Lung (tissue), 12 donors: ENCODE data around the gene STOML3. TPM values are rescaled to one million over a fixed set of nuclear protein-coding genes. Genes with fewer than 3 reads are reported as not detected.

Experiments used
- ATAC-seq: fragments of 200-7000 bp; cut with Tn5 transposase; one replicate; pipeline ENCODE4 v1.9.1; 2020; ENCODE audit warnings: moderate number of reproducible peaks; ENCODE audit not compliant: insufficient read depth, low FRiP score
- DNase-seq, 3 donors: peaks; one replicate each; pipeline ENCODE4 v3.0.0-alpha.2; 2013 to 2017
- H3K27ac ChIP-seq, 2 donors: one replicate each; pipeline ENCODE4 v1.5.1; 2013; ENCODE audit warnings: mild to moderate bottlenecking in 2 of 2, moderate library complexity in 2 of 2, control low read depth in 1 of 2, inconsistent platforms in 1 of 2, low read depth in 1 of 2, low read length in 1 of 2
- H3K27me3 ChIP-seq, 3 donors: one replicate each; pipeline ENCODE4 v1.5.1; 2013; ENCODE audit warnings: low read length in 2 of 3; ENCODE audit not compliant: control insufficient read depth in 3 of 3, insufficient read depth in 3 of 3
- H3K36me3 ChIP-seq, 4 donors: one replicate each; pipeline ENCODE4 v1.5.1; 2013; ENCODE audit warnings: low read length in 4 of 4, mild to moderate bottlenecking in 1 of 4, moderate library complexity in 1 of 4; ENCODE audit not compliant: control insufficient read depth in 4 of 4, insufficient read depth in 4 of 4
- H3K4me1 ChIP-seq, 5 donors: one replicate each; pipeline ENCODE4 v1.5.1; 2013; ENCODE audit warnings: low read length in 5 of 5, mild to moderate bottlenecking in 2 of 5, moderate library complexity in 1 of 5; ENCODE audit not compliant: control insufficient read depth in 5 of 5, insufficient read depth in 5 of 5
- H3K4me3 ChIP-seq: one replicate; pipeline ENCODE4 v1.5.1; 2013; ENCODE audit warnings: mild to moderate bottlenecking, control low read depth, moderate library complexity
- H3K9ac ChIP-seq, 2 donors: one replicate each; pipeline ENCODE4 v1.5.1; 2013; ENCODE audit warnings: low read length in 2 of 2, control low read depth in 1 of 2; ENCODE audit not compliant: insufficient read depth in 1 of 2
- H3K9me3 ChIP-seq, 4 donors: one replicate each; pipeline ENCODE4 v1.5.1; 2013; ENCODE audit warnings: low read length in 3 of 4, mild to moderate bottlenecking in 1 of 4, moderate library complexity in 1 of 4; ENCODE audit not compliant: control insufficient read depth in 4 of 4, insufficient read depth in 3 of 4
- WGBS, 2 donors: extraction: QIAGEN DNeasy Blood & Tissue Kit; methylation state at CpG; one replicate each; pipeline ENCODE4 v1.1.7; 2013; 5-methylcytosine and 5-hydroxymethylcytosine counted together
- polyA plus RNA-seq, 2 donors: library from polyadenylated mRNA; stranded (reverse); fragments of 200-250 nt; gene quantifications; one replicate each; pipeline ENCODE4 v1.2.1, GENCODE V29; 2013
- total RNA-seq, 2 donors: library from RNA; depleted of rRNA in 1 of 2; stranded (reverse); fragments of >200 nt in 1 of 2; gene quantifications; one replicate each; pipeline ENCODE4 v1.2.1, GENCODE V29; 2014 to 2021
- TF ChIP-seq, protein P1 (sequence below): IDR thresholded peaks from 2 replicates; pipeline ENCODE4 v1.5.1; 2012; ENCODE audit warnings: mild to moderate bottlenecking; ENCODE audit errors: control extremely low read depth, extremely low read depth
- donor health status: control.
- donor health status: control.
- donor health status: Bipolar disorder and iron deficiency.
- donor health status: healthy.
- donor health status: DM: yes; HTN: yes; CAD: no.

The STOML3 gene
- total and polyA plus RNA-seq, 4 donors: 2.0 to 9.8 (median 4.5) TPM

DNA sequence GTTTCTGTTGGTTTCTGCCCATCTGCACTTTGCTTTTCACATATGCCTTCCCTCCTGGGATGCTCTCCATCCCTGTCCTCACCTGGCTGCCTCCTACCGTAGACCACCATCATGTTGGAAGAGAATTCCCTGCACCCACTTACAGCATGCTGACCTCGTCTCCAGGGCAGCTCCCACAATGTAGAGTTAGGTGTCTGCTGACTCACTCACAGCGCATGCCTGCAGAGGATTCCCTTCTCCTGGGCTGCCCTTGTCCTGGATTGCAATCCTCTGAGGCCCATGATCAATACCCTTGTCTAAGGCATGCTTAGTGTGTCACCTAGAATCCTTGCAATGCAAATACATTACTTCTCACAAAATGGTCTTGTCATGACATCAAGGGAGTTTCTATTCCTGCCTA lies 43.6 kb downstream of the STOML3 start:
- TF ChIP-seq, protein P1, sequence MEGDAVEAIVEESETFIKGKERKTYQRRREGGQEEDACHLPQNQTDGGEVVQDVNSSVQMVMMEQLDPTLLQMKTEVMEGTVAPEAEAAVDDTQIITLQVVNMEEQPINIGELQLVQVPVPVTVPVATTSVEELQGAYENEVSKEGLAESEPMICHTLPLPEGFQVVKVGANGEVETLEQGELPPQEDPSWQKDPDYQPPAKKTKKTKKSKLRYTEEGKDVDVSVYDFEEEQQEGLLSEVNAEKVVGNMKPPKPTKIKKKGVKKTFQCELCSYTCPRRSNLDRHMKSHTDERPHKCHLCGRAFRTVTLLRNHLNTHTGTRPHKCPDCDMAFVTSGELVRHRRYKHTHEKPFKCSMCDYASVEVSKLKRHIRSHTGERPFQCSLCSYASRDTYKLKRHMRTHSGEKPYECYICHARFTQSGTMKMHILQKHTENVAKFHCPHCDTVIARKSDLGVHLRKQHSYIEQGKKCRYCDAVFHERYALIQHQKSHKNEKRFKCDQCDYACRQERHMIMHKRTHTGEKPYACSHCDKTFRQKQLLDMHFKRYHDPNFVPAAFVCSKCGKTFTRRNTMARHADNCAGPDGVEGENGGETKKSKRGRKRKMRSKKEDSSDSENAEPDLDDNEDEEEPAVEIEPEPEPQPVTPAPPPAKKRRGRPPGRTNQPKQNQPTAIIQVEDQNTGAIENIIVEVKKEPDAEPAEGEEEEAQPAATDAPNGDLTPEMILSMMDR: no peak
- H3K27me3 ChIP-seq: no peaks in the 10 kb centered on the region
- H3K9ac ChIP-seq: no peak overlapping the region
- ATAC-seq (no peak), DNase-seq (no peak)
- no peak overlapping the region for H3K27ac ChIP-seq
- no peaks in the 10 kb centered on the region for H3K4me1 ChIP-seq
- H3K9me3 ChIP-seq: peaks cover 0 to 3% (median 0%) of the 10 kb centered on the region in 4 donors
- whole genome bisulfite sequencing, 2 donors: 76 to 87% methylated on average over 3 of the region's 3 CpGs
- H3K4me3 ChIP-seq: no peak overlapping the region
- no peaks in the 10 kb centered on the region for H3K36me3 ChIP-seq

DNA sequence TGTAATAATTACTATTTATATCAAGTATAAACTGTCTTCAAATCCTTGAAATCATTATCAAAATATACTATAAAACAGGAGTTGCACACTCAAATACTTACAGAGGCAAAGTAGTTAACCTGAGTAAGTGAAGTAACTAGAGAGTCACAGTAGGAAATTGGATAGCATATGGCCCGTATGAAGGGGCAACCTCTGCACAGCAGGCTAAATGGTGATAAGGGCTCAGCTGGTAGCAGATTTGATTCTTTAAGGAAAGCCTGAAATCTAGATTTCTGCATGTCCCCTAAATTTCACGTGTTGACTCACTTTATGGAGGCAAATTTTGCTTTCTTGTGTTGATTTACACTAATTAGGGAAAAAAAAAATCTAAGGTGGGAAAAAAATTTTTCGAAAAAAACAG lies 46.4 kb downstream of the STOML3 start:
- H3K27me3 ChIP-seq: no peaks in the 10 kb centered on the region
- 53 to 55% methylated on average over 3 of the region's 3 CpGs for WGBS, 2 donors
- H3K27ac ChIP-seq: no peak overlapping the region
- no peaks in the 10 kb centered on the region for H3K36me3 ChIP-seq
- TF ChIP-seq, protein P1: no peak
- DNase-seq: no peak
- H3K9ac ChIP-seq: no peak overlapping the region
- no peak overlapping the region for H3K4me3 ChIP-seq
- H3K9me3 ChIP-seq: peaks cover 0 to 5% (median 0%) of the 10 kb centered on the region in 4 donors
- no peak for ATAC-seq
- H3K4me1 ChIP-seq: no peaks in the 10 kb centered on the region

DNA sequence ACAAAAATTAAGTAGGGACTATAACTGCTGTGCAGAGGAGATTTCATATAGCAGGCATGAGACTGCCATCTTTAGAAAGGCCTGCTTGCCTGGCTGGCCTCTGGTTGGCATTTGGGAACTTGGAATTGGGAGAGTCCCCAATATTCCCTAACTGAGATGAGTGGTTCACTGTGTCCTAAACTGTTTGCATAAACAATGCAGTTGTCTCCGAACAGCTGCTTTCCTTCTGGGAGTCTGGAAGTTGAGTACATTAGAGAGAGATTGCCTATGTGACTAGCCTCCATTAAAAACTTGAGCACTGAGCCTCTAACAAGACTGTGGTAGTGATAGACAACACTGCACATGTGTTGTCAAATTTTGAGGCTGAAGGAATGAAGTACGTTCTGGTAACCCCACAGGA lies 47.4 kb downstream of the STOML3 start:
- no peak for ATAC-seq
- 77 to 79% methylated on average over 2 of the region's 2 CpGs for WGBS, 2 donors
- peak in 1 of 3 donors; percentile 46 for DNase-seq
- Histone ChIP-seq H3K36me3 (no peaks in the 10 kb centered on the region), H3K4me1 (no peaks in the 10 kb centered on the region), H3K27ac (no peak overlapping the region), H3K27me3 (no peaks in the 10 kb centered on the region), H3K4me3 (no peak overlapping the region), H3K9ac (no peak overlapping the region), H3K9me3 (peaks cover 0 to 2% (median 0%) of the 10 kb centered on the region in 4 donors)
- TF ChIP-seq, protein P1: no peak

DNA sequence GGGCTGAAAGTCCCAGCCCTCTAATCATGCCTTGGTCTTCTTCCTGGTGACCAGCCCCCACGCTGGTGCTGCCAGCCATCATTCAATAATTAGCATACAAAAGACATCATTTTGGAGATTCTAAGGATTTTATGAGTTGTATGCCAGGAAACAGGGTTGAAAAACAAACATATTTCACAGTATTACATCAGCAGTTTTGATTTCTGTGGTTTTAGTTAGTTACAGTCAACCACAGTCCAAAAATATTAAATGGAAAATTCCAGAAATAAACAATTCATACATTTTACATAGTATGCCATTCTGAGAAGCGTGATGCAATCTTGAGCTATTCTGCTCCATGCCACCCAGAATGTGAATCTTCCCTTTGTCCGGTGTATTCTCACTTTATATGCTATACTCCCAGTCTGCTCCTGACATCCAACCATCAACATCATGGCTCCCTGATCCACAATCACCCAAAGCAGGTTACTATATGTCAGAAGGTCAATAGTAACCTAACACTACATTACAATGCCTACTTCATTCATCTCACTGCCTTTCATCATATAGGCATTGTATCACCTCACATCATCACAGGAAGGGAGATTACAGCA lies 49.2 kb downstream of the STOML3 start:
- Histone ChIP-seq H3K36me3 (no peaks in the 10 kb centered on the region), H3K27ac (no peak overlapping the region), H3K27me3 (no peaks in the 10 kb centered on the region), H3K9me3 (peaks cover 0 to 2% (median 0%) of the 10 kb centered on the region in 4 donors), H3K4me1 (no peaks in the 10 kb centered on the region), H3K9ac (no peak overlapping the region), H3K4me3 (no peak overlapping the region)
- WGBS, 2 donors: 80 to 91% methylated on average over 3 of the region's 3 CpGs
- no peak for DNase-seq
- no peak for ATAC-seq
- TF ChIP-seq, protein P1: no peak
